COR-L47 (cell line): Measurements from ENCODE around the gene CAPN3.
"Not testable (repeated sequence)": the region's sequence is repeated elsewhere in the genome, so short reads cannot be mapped to it uniquely, and the experiment has no call there.

Experiments used
- DNase-seq: peaks from one replicate; lab custom pipeline; 2025; lab: John Stamatoyannopoulos, UW

The CAPN3 gene

GRCh38 chr15:42359249-42359648, at the start of gene CAPN3:
Gene CAPN3, plus strand, starts transcription at chr15:42359501. Its CDS starts 305 bp downstream, at chr15:42359806.
- DNase-seq = no peak

GRCh38 chr15:42313463-42313862, 45.8 kb upstream of the CAPN3 start:
- DNase-seq = no peak

GRCh38 chr15:42314818-42315217, 44.5 kb upstream of the CAPN3 start:
- DNase-seq = no peak

GRCh38 chr15:42315521-42315920, 43.8 kb upstream of the CAPN3 start:
- DNase-seq = no peak

GRCh38 chr15:42316282-42316805, 43.0 kb upstream of the CAPN3 start:
- DNase-seq = not testable (repeated sequence)

GRCh38 chr15:42319206-42319605, 40.1 kb upstream of the CAPN3 start:
- no peak for DNase-seq

- no peak for DNase-seq
These were observed 35.0 kb upstream of the CAPN3 start for GRCh38 chr15:42324308-42324707.

- DNase-seq = no peak
These were observed 30.1 kb upstream of the CAPN3 start for GRCh38 chr15:42329161-42329560.

GRCh38 chr15:42329992-42330391, 29.3 kb upstream of the CAPN3 start:
- no peak for DNase-seq

- DNase-seq = no peak
These were observed 28.1 kb upstream of the CAPN3 start for GRCh38 chr15:42331235-42331634.

- DNase-seq = no peak
These were observed 27.0 kb upstream of the CAPN3 start for GRCh38 chr15:42332331-42332730.

- no peak for DNase-seq
These were observed 24.2 kb upstream of the CAPN3 start for GRCh38 chr15:42335074-42335473.

- DNase-seq = not testable (repeated sequence)
These were observed 22.7 kb upstream of the CAPN3 start for GRCh38 chr15:42336650-42337049.

GRCh38 chr15:42337104-42337503, 22.2 kb upstream of the CAPN3 start:
- DNase-seq = not testable (repeated sequence)

GRCh38 chr15:42338500-42338899, 20.8 kb upstream of the CAPN3 start:
- no peak for DNase-seq

GRCh38 chr15:42343596-42344232, 15.6 kb upstream of the CAPN3 start:
- no peak for DNase-seq

GRCh38 chr15:42344763-42345162, 14.5 kb upstream of the CAPN3 start:
- no peak for DNase-seq

GRCh38 chr15:42345504-42345903, 13.8 kb upstream of the CAPN3 start:
- DNase-seq = no peak

- DNase-seq = no peak
These were observed 11.2 kb upstream of the CAPN3 start for GRCh38 chr15:42348083-42348482.

- DNase-seq = no peak
These were observed 10.1 kb upstream of the CAPN3 start for GRCh38 chr15:42349186-42349585.

- no peak for DNase-seq
These were observed 6.9 kb upstream of the CAPN3 start for GRCh38 chr15:42352401-42352800.

- no peak for DNase-seq
These were observed 6.2 kb upstream of the CAPN3 start for GRCh38 chr15:42353061-42353460.

- no peak for DNase-seq
These were observed 4.5 kb upstream of the CAPN3 start for GRCh38 chr15:42354824-42355223.

- no peak for DNase-seq
These were observed 4.0 kb upstream of the CAPN3 start for GRCh38 chr15:42355291-42355690.
